Right lobe of liver (tissue), 4 donors: Measurements from ENCODE around the gene ARID4B.

ENCODE experiments used
- POLR2A ChIP-seq: fragments of 450-650 bp; IDR thresholded peaks from one replicate; pipeline ENCODE4 v1.6.1; 2017; ENCODE audit warnings: antibody characterized with exemption, mild to moderate bottlenecking
- TF ChIP-seq, protein P1 (sequence below), 4 donors: fragments of 200-600 bp in 3 of 4; fragments of 450-650 bp in 1 of 4; IDR thresholded peaks; one replicate each; pipeline versions ENCODE4 v1.5.1 to v1.8.0; 2016 to 2022; ENCODE audit warnings: antibody characterized with exemption in 4 of 4, mild to moderate bottlenecking in 2 of 4
- donor health status: DM: no; HTN: no; CAD: no.
- donor health status: DM: no; HTN: no; CAD: no.
- donor health status: DM: no; HTN: yes; CAD: no.

DNA sequence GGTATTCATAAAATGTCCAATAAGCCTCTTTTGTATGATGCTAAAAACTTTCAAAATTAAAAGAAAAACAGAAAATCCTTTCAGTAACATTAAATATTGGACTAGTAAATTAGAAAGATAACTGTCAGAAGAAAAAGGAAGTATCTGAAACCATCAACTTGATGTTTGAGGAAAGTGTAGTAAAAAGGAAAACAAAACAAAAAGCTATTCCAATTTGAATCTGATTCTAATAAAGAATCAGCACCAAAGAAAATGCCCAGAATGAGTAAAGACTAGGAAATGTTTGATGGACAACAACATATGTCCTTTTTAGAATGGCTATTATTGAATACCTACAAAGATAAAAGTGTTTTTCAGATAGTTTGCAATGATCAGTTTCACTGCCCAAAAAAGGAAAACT is 87.0 kb downstream of the ARID4B start:
- TF ChIP-seq, protein P1, sequence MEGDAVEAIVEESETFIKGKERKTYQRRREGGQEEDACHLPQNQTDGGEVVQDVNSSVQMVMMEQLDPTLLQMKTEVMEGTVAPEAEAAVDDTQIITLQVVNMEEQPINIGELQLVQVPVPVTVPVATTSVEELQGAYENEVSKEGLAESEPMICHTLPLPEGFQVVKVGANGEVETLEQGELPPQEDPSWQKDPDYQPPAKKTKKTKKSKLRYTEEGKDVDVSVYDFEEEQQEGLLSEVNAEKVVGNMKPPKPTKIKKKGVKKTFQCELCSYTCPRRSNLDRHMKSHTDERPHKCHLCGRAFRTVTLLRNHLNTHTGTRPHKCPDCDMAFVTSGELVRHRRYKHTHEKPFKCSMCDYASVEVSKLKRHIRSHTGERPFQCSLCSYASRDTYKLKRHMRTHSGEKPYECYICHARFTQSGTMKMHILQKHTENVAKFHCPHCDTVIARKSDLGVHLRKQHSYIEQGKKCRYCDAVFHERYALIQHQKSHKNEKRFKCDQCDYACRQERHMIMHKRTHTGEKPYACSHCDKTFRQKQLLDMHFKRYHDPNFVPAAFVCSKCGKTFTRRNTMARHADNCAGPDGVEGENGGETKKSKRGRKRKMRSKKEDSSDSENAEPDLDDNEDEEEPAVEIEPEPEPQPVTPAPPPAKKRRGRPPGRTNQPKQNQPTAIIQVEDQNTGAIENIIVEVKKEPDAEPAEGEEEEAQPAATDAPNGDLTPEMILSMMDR (IDR thresholded peaks at IDR 0.05), result no peak
- no peak for TF ChIP-seq POLR2A
